Measurements from ENCODE around the gene DEFB123.

The DEFB123 gene

DNA sequence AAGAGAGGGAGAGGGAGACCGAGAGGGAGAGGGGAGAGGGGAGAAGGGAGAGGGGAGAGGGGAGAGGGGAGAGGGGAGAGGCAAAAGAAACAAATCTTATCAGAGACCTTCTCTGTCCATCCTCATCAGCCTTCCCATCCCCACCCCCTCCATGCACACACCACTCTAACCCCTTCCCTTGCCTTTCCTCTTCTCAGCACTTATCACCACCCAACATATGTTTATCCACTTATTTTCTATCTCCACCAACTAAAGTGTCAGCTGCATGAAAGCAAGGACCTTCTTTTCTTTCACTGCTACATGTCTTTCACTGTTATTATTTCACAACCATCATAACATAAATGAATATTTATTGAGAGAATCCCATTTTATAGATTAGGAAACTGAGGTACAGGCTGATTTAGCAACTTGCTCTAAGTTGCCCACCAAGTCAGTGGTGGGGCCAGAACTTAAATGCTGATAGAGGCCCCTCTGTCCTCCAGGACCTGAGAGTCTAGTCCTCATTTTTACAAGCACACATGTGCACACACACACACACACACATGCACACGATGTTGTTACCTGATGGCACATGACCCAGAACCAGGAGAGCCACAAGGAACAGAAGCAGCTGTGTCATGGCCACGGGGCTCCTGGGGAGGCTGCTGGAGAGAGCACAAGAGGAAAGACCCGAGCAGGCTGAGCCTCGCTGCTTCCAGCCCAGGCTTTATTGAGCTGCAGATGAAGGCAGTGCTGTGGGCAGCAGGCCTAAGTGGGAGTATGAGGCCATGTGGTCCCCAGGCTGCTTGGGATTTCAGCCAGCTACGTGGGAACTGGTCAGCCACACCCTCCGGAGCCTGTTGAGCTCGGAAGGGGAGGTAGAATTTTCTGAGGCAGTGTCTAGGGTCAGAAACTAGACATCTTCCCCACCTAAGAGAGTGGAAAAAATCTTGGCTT lies 32.2 kb downstream of the DEFB123 start:
- Histone ChIP-seq H3K9me3 (ENCODE audit: severe bottlenecking) (no peaks in the 10 kb centered on the region), H3K4me3 (ENCODE audit: low read depth, low read length) (no peak overlapping the region), H3K36me3 (no peaks in the 10 kb centered on the region), H3K27me3 (ENCODE audit: insufficient read depth, low read depth, severe bottlenecking) (no peaks in the 10 kb centered on the region), H3K27ac (no peak overlapping the region)
- TF ChIP-seq, protein P1, sequence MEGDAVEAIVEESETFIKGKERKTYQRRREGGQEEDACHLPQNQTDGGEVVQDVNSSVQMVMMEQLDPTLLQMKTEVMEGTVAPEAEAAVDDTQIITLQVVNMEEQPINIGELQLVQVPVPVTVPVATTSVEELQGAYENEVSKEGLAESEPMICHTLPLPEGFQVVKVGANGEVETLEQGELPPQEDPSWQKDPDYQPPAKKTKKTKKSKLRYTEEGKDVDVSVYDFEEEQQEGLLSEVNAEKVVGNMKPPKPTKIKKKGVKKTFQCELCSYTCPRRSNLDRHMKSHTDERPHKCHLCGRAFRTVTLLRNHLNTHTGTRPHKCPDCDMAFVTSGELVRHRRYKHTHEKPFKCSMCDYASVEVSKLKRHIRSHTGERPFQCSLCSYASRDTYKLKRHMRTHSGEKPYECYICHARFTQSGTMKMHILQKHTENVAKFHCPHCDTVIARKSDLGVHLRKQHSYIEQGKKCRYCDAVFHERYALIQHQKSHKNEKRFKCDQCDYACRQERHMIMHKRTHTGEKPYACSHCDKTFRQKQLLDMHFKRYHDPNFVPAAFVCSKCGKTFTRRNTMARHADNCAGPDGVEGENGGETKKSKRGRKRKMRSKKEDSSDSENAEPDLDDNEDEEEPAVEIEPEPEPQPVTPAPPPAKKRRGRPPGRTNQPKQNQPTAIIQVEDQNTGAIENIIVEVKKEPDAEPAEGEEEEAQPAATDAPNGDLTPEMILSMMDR (IDR thresholded peaks at IDR 0.05; ENCODE audit: low read depth, low read length) = no peak
- no peak for DNase-seq

GRCh38 chr20:31473331-31474096 lies 33.1 kb downstream of the DEFB123 start:
- H3K9me3 ChIP-seq (ENCODE audit: severe bottlenecking) = no peaks in the 10 kb centered on the region
- H3K4me3 ChIP-seq (ENCODE audit: low read depth, low read length) = no peak overlapping the region
- H3K27me3 ChIP-seq (ENCODE audit: insufficient read depth, low read depth, severe bottlenecking) = no peaks in the 10 kb centered on the region
- H3K36me3 ChIP-seq = no peaks in the 10 kb centered on the region
- no peak for DNase-seq
- H3K27ac ChIP-seq = no peak overlapping the region
- TF ChIP-seq, protein P1 (IDR thresholded peaks at IDR 0.05; ENCODE audit: low read depth, low read length) = no peak

DNA sequence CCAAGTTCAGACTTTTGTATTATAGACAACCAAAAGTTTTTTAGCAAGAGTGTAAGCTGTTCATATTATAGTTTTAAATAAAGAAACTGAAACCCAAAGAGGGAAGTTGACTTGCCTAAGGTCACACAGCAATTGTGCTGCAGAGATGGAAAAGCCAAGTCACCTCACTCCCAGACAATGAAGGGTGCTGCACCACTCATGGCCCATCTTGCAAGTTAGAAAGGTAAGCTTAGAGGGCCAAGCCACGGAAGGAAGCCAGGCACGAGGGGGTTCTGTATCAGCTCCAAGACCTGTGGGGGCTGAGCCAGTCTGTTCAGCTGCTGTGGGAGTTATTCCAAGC lies 33.6 kb downstream of the DEFB123 start:
- Histone ChIP-seq H3K27ac (no peak overlapping the region), H3K4me3 (ENCODE audit: low read depth, low read length) (no peak overlapping the region)

GRCh38 chr20:31474758-31475427 lies 34.5 kb downstream of the DEFB123 start, which contains the start of the genes DEFB124 and REM1:
DEFB124 (minus strand) TSS chr20:31475127; CDS start chr20:31473013, 2,114 bp downstream.
REM1 (plus strand) TSS chr20:31475288; CDS start chr20:31476446, 1,158 bp downstream.
- TF ChIP-seq, protein P1 (IDR thresholded peaks at IDR 0.05; ENCODE audit: low read depth, low read length) = no peak
- Histone ChIP-seq H3K27ac (no peak within 1 kb of the TSS), H3K4me3 (ENCODE audit: low read depth, low read length) (no peak within 1 kb of the TSS), H3K36me3 (no peaks in the 10 kb centered on the region), H3K27me3 (ENCODE audit: insufficient read depth, low read depth, severe bottlenecking) (no peaks in the 10 kb centered on the region), H3K9me3 (ENCODE audit: severe bottlenecking) (no peaks in the 10 kb centered on the region)
- DNase-seq = no peak

More for the DNA sequence above, 33.6 kb downstream of the DEFB123 start:
- DNase-seq = no peak
- H3K9me3 ChIP-seq (ENCODE audit: severe bottlenecking) = no peaks in the 10 kb centered on the region
- H3K27me3 ChIP-seq (ENCODE audit: insufficient read depth, low read depth, severe bottlenecking) = no peaks in the 10 kb centered on the region
- TF ChIP-seq, protein P1 (IDR thresholded peaks at IDR 0.05; ENCODE audit: low read depth, low read length) = no peak
- no peaks in the 10 kb centered on the region for H3K36me3 ChIP-seq

DNA sequence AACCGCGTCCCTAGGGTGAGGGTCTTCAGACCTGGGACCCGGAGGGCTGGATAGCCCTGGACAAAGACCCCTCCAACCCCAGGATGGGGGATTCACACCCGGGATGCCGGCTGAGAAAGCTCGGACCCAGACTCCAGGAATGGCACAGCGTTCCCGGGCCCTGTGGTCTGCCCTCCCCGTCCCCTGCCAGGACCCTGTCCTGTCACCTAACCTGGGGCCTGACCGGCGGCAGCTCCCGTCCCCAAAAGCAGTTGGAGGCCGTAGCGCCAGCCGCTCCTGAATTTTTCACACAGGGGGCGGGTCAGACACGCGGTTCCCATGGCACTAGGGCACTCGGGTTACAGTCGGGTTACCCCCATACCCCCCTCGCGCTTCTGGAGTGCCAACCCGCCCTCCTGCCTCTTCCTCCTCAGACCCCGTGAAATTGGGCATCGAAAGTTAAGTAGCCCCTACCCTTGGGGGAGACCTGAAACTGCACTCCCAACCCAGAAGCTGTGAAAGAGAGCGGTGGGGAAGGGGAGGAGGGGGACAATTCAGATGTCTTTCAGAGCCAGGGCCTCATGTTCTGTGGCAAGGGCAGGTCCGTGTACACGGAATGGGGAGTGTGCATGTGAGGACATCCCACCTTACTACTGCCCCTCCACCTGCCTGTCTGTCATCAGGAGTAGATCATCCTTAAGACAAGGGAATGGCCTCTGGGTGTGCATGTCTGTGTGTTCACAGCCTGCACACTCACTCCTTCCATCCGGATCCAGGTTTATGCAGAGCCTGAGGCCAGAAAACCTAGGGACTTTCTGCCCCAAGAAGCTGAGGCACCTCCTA lies 35.3 kb downstream of the DEFB123 start:
- H3K4me3 ChIP-seq (ENCODE audit: low read depth, low read length) = no peak overlapping the region
- H3K9me3 ChIP-seq (ENCODE audit: severe bottlenecking) = no peaks in the 10 kb centered on the region
- H3K36me3 ChIP-seq = no peaks in the 10 kb centered on the region
- no peak overlapping the region for H3K27ac ChIP-seq
- TF ChIP-seq, protein P1 (IDR thresholded peaks at IDR 0.05; ENCODE audit: low read depth, low read length) = no peak
- no peak for DNase-seq
- no peaks in the 10 kb centered on the region for H3K27me3 ChIP-seq (ENCODE audit: insufficient read depth, low read depth, severe bottlenecking)

Measured in WERI-Rb-1 (cell line).